Small intestine (tissue), 7 donors: ENCODE measurements around the gene SNRK. TPM values are rescaled to one million over a fixed set of nuclear protein-coding genes. Genes with fewer than 3 reads are reported as not detected.

Experiments used
- DNase-seq, 2 donors: peaks; one replicate each; pipeline versions ENCODE4 v3.0.0 to v3.0.0-alpha.2; 2013
- FAIRE-seq: peaks from 2 replicates; lab custom pipeline; 2012; peaks lifted over from hg19 to GRCh38; lab: Jason Lieb, UNC
- H3K27ac ChIP-seq, 3 donors: one replicate each; pipeline ENCODE4 v1.5.1; 2013; ENCODE audit warnings: low read length in 2 of 3, mild to moderate bottlenecking in 2 of 3, control low read depth in 1 of 3, inconsistent platforms in 1 of 3, low read depth in 1 of 3, moderate library complexity in 1 of 3
- H3K27me3 ChIP-seq, 3 donors: one replicate each; pipeline ENCODE4 v1.6.1; 2013; ENCODE audit warnings: low read length in 3 of 3, inconsistent platforms in 1 of 3; ENCODE audit not compliant: control insufficient read depth in 3 of 3, insufficient read depth in 3 of 3
- H3K36me3 ChIP-seq, 3 donors: one replicate each; pipeline ENCODE4 v1.6.1; 2013; ENCODE audit warnings: low read length in 3 of 3, inconsistent platforms in 1 of 3, low read depth in 1 of 3, mild to moderate bottlenecking in 1 of 3, moderate library complexity in 1 of 3; ENCODE audit not compliant: control insufficient read depth in 3 of 3, insufficient read depth in 2 of 3
- H3K4me1 ChIP-seq, 3 donors: one replicate each; pipeline ENCODE4 v1.6.1; 2013; ENCODE audit warnings: low read length in 2 of 3, inconsistent platforms in 1 of 3, low read depth in 1 of 3, mild to moderate bottlenecking in 1 of 3, moderate library complexity in 1 of 3; ENCODE audit not compliant: control insufficient read depth in 3 of 3, insufficient read depth in 2 of 3
- H3K4me3 ChIP-seq, 3 donors: one replicate each; pipeline ENCODE4 v1.5.1; 2013; ENCODE audit warnings: low read length in 3 of 3, control low read depth in 1 of 3, inconsistent platforms in 1 of 3, low read depth in 1 of 3, mild to moderate bottlenecking in 1 of 3, moderate library complexity in 1 of 3
- H3K9me3 ChIP-seq, 2 donors: one replicate each; pipeline ENCODE4 v1.6.1; 2013; ENCODE audit warnings: low read depth in 1 of 2, low read length in 1 of 2; ENCODE audit not compliant: control insufficient read depth in 2 of 2, insufficient read depth in 1 of 2
- WGBS, 3 donors: extraction: QIAGEN DNeasy Blood & Tissue Kit; methylation state at CpG; one replicate each; pipeline ENCODE4 v1.1.7; 2013; 5-methylcytosine and 5-hydroxymethylcytosine counted together
- polyA plus RNA-seq, 4 donors: library from polyadenylated mRNA; stranded (reverse) in 3 of 4; unstranded in 1 of 4; fragments of 200-250 nt in 3 of 4; fragments of 120-200 nt in 1 of 4; gene quantifications; one replicate each; pipeline versions ENCODE4 v1.2.1 to v1.2.3, GENCODE V29; 2013
- donor health status: healthy with polysubstance abuse.
- donor health status: control.
- donor health status: control.
- donor health status: Bipolar disorder and iron deficiency.
- donor health status: healthy.

Gene SNRK
- polyA plus RNA-seq, 4 donors: 14.9 to 27.5 (median 17.3) TPM

DNA sequence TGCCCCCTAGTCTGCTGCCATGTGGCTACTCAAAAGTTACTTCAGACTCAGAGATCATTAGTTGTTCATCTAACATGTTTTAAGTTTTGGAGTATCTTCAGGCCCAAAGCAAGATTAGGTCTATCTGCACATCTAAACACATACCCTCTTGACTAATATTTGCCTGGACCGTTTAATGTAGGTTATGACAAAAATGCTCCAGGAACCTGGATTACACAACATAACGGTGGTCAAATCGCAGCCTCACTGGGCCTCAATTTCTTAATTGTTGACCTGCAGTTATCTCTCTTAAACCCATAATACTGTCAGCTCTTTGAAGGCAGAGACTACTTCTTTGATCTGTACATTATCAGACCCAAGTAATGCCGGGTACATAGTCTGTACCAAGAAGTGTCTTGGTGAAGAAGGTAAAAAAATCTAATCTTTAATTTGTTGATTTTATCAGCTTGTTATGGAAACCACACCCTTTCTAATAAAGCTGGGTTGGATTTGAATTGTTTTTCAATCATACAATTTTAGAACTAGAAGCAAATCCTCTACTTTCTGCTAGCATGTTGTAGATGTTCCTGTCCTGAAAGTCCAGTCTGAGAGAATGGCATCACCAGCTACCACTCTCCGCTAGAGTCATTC, 3.6 kb downstream of the SNRK start:
- Histone ChIP-seq H3K27ac (peak overlapping the region; percentile 59 to 84 (median 68)), H3K27me3 (no peaks in the 10 kb centered on the region), H3K9me3 (no peaks in the 10 kb centered on the region), H3K4me3 (no peak overlapping the region), H3K4me1 (peaks cover 26 to 31% (median 28%) of the 10 kb centered on the region in 3 donors), H3K36me3 (peaks cover 0 to 5% (median 0%) of the 10 kb centered on the region in 3 donors)
- WGBS, 3 donors: 41 to 57% (median 51%) methylated on average over 5 of the region's 5 CpGs
- DNase-seq (no peak), FAIRE-seq (no peak)

- H3K4me1 ChIP-seq: peaks cover 28 to 34% (median 28%) of the 10 kb centered on the region in 3 donors
- FAIRE-seq: no peak
- H3K9me3 ChIP-seq: no peaks in the 10 kb centered on the region
- WGBS, 3 donors: 28 to 34% (median 33%) methylated on average over 4 of the region's 4 CpGs
- H3K4me3 ChIP-seq: no peak overlapping the region
- peak overlapping the region; percentile 37 to 55 (median 52) for H3K27ac ChIP-seq
- peaks cover 0 to 5% (median 0%) of the 10 kb centered on the region in 3 donors for H3K36me3 ChIP-seq
- DNase-seq: peak; percentile 21 to 37
- H3K27me3 ChIP-seq: no peaks in the 10 kb centered on the region
Observed at GRCh38 chr3:43290956-43291355, 4.6 kb downstream of the SNRK start.

GRCh38 chr3:43291546-43291945, 5.2 kb downstream of the SNRK start:
- Histone ChIP-seq H3K27me3 (no peaks in the 10 kb centered on the region), H3K36me3 (peaks cover 0 to 5% (median 0%) of the 10 kb centered on the region in 3 donors), H3K4me3 (no peak overlapping the region), H3K27ac (no peak overlapping the region), H3K9me3 (no peaks in the 10 kb centered on the region), H3K4me1 (peaks cover 30 to 34% (median 31%) of the 10 kb centered on the region in 3 donors)
- 85 to 92% (median 89%) methylated on average over 1 of the region's 1 CpG for WGBS, 3 donors
- DNase-seq (no peak), FAIRE-seq (no peak)

DNA sequence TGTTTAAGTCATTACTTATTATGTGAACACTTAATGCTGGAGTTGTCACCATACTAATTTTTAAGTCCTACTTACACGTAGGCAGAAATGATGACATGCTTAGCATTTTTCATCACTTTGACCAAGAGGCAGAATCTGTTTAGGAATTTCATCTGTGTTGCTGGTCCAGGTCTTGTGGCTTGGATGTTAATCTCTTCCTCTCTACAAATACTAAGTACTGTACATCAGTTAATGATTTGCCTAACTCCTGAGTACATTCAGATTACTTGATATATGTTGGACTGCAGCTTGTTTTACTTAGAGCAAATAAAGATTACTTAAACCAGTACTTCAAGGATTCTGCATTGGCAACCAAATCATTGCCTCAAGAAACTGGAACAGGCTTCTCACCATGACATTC, 8.6 kb downstream of the SNRK start:
- Histone ChIP-seq H3K36me3 (peaks cover 0 to 5% (median 0%) of the 10 kb centered on the region in 3 donors), H3K4me1 (peaks cover 20 to 29% (median 22%) of the 10 kb centered on the region in 3 donors), H3K9me3 (no peaks in the 10 kb centered on the region), H3K27ac (no peak overlapping the region), H3K27me3 (no peaks in the 10 kb centered on the region), H3K4me3 (no peak overlapping the region)
- DNase-seq (peak; percentile 33 to 56), FAIRE-seq (no peak)
- WGBS, 3 donors: 32 to 39% (median 37%) methylated on average over 1 of the region's 1 CpG

DNA sequence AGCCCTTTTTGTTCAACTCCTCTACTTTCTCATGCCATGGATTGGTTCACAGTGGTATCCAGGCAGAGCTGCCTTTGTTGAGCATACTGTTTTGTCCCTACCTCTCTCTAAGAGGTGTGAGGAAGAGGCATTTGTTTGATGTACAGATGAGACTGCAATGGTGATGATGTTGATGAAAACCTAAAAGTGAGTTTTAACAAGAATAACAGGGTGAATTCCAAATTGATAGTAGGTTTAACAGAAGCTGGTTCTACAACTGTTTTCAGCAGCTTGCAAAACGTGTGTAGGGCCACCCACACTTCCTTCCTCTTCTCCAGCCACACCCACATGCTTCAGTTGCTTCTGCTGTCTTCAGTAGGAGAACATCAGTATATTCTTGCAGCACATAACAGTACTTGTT, 10.2 kb downstream of the SNRK start:
- H3K36me3 ChIP-seq: peaks cover 0 to 10% (median 2%) of the 10 kb centered on the region in 3 donors
- H3K9me3 ChIP-seq: no peaks in the 10 kb centered on the region
- DNase-seq (peak in 1 of 2 donors; percentile 32), FAIRE-seq (no peak)
- no peaks in the 10 kb centered on the region for H3K27me3 ChIP-seq
- WGBS, 3 donors: 4 to 5% (median 5%) methylated on average over 1 of the region's 1 CpG
- H3K4me1 ChIP-seq: peaks cover 8 to 18% (median 17%) of the 10 kb centered on the region in 3 donors
- H3K27ac ChIP-seq: no peak overlapping the region
- no peak overlapping the region for H3K4me3 ChIP-seq

- no peak overlapping the region for H3K4me3 ChIP-seq
- FAIRE-seq: no peak
- no peaks in the 10 kb centered on the region for H3K9me3 ChIP-seq
- no peaks in the 10 kb centered on the region for H3K27me3 ChIP-seq
- WGBS, 3 donors: 82 to 84% (median 82%) methylated on average over 2 of the region's 2 CpGs
- peak in 1 of 2 donors; percentile 24 for DNase-seq
- peaks cover 2 to 7% (median 4%) of the 10 kb centered on the region in 3 donors for H3K36me3 ChIP-seq
- no peak overlapping the region for H3K27ac ChIP-seq
- H3K4me1 ChIP-seq: peaks cover 8 to 16% (median 11%) of the 10 kb centered on the region in 3 donors
Observed at GRCh38 chr3:43298292-43298691, 12.0 kb downstream of the SNRK start.

DNA sequence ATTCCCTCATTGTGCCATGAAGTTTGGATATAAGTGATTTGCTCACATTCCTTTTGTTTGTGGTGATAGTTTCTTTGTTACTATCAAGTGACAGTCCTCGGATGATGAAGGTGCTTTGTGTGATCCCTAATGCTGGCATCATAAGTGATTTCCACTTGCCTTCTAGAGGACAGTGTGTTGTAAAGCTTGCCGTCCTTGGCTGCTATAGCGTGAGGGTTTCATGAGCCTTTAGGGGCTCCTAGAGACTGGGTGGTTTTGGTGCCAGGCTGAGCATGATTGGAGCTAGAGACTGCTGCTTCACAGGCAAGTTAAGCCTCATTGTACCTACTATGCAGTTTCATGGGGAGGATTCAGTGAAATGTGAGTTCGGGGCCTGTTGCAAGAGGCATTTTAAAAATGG, 12.4 kb downstream of the SNRK start:
- FAIRE-seq (no peak), DNase-seq (no peak)
- no peaks in the 10 kb centered on the region for H3K9me3 ChIP-seq
- H3K27me3 ChIP-seq: no peaks in the 10 kb centered on the region
- 67 to 73% (median 70%) methylated on average over 4 of the region's 4 CpGs for WGBS, 3 donors
- H3K4me3 ChIP-seq: no peak overlapping the region
- H3K36me3 ChIP-seq: peaks cover 3 to 7% (median 4%) of the 10 kb centered on the region in 3 donors
- peaks cover 8 to 16% (median 9%) of the 10 kb centered on the region in 3 donors for H3K4me1 ChIP-seq
- no peak overlapping the region for H3K27ac ChIP-seq

- 42 to 74% (median 61%) methylated on average over 1 of the region's 1 CpG for WGBS, 3 donors
- no peak for DNase-seq
- Histone ChIP-seq H3K27me3 (no peaks in the 10 kb centered on the region), H3K27ac (no peak overlapping the region), H3K4me1 (peaks cover 0 to 9% (median 3%) of the 10 kb centered on the region in 3 donors), H3K4me3 (no peak overlapping the region), H3K36me3 (peaks cover 3 to 7% (median 5%) of the 10 kb centered on the region in 3 donors), H3K9me3 (no peaks in the 10 kb centered on the region)
- no peak for FAIRE-seq
Observed at GRCh38 chr3:43302116-43302880, 16.0 kb downstream of the SNRK start.
